HepG2 (cell line): Measurements from ENCODE around the gene TRIM2. TPM values are rescaled to one million over a fixed set of nuclear protein-coding genes. Genes with fewer than 3 reads are reported as not detected.

Source experiments
- ATAC-seq: fragments of 200-7000 bp; cut with Tn5 transposase; 3 replicates; pipeline ENCODE4 v1.9.1; 2020; ENCODE audit warnings: mild to moderate bottlenecking, moderate library complexity
- BruUV-seq: library from RNA; stranded (reverse); fragments of 400-500 nt; replicated peaks from 2 replicates; lab custom pipeline; 2021; lab: Mats Ljungman, UMichigan
- CTCF ChIA-PET: fragments of 300-600 bp; formaldehyde crosslinking; extraction: SDS; loops from one replicate; lab custom pipeline; 2021; ENCODE audit warnings: low total read pairs, inconsistent platforms, low intra/inter-chr PET ratio; lab: Yijun Ruan, JAX
- POLR2A ChIA-PET: fragments of 350-600 bp; sonication (Branson Sonifier 250); formaldehyde crosslinking; loops from one replicate; lab custom pipeline; 2020; ENCODE audit warnings: antibody characterized with exemption, inconsistent platforms; lab: Yijun Ruan, JAX
- DNase-seq: peaks from one replicate; pipeline ENCODE4 v3.0.0-alpha.2; 2015; ENCODE audit warnings: low spot score
- FAIRE-seq: peaks from 3 replicates; lab custom pipeline; 2011; peaks lifted over from hg19 to GRCh38; lab: Jason Lieb, UNC
- H2AFZ ChIP-seq: one replicate; pipeline ENCODE4 v1.6.1; 2011; ENCODE audit warnings: low read length, inconsistent platforms
- H3K27ac ChIP-seq: fragments of 300-600 bp; 3 replicates; pipeline ENCODE4 v1.8.0; 2011; ENCODE audit warnings: mixed run types, mild to moderate bottlenecking, mixed read lengths, low read length, inconsistent platforms; ENCODE audit not compliant: insufficient read depth; ENCODE audit errors: extremely low read length
- H3K27me3 ChIP-seq, 2 experiments: fragments of 200-600 bp in 1 of 2; 2 replicates in 1 of 2; 3 replicates in 1 of 2; pipeline versions ENCODE4 v1.6.0 to v1.8.0; 2011; ENCODE audit warnings: low read length in 2 of 2, mild to moderate bottlenecking in 2 of 2, moderate library complexity in 2 of 2, inconsistent platforms in 1 of 2; ENCODE audit not compliant: insufficient read depth in 2 of 2, control insufficient read depth in 1 of 2
- H3K36me3 ChIP-seq, 2 experiments: fragments of 200-600 bp in 1 of 2; replicated peaks in 1 of 2; 2 replicates in 1 of 2; 3 replicates in 1 of 2; pipeline versions ENCODE4 v1.5.1 to v1.8.0; 2011; ENCODE audit warnings: low read length in 2 of 2, inconsistent platforms in 1 of 2; ENCODE audit not compliant: insufficient read depth in 2 of 2, control insufficient read depth in 1 of 2
- H3K4me1 ChIP-seq: 2 replicates; pipeline ENCODE4 v1.5.1; 2012; ENCODE audit warnings: low read length, inconsistent platforms; ENCODE audit not compliant: insufficient read depth
- H3K4me2 ChIP-seq: 2 replicates; pipeline ENCODE4 v1.6.0; 2011; ENCODE audit warnings: low read depth, low read length, inconsistent platforms
- H3K4me3 ChIP-seq, 3 experiments: fragments of 200-600 bp in 1 of 3; sonication (generic), shearing (Covaris generic) in 1 of 3; replicated peaks in 1 of 3; 2 replicates each; pipeline ENCODE4 v1.5.1; 2011 to 2016; ENCODE audit warnings: low read length in 3 of 3, inconsistent platforms in 2 of 3, low read depth in 2 of 3, mild to moderate bottlenecking in 2 of 3, control low read depth in 1 of 3, mixed read lengths in 1 of 3; ENCODE audit not compliant: insufficient read depth in 1 of 3
- H3K79me2 ChIP-seq: one replicate; pipeline ENCODE4 v1.6.1; 2011; ENCODE audit warnings: low read length, inconsistent platforms; ENCODE audit not compliant: insufficient read depth
- H3K9ac ChIP-seq: 2 replicates; pipeline ENCODE4 v1.6.0; 2011; ENCODE audit warnings: mild to moderate bottlenecking, low read depth, low read length, inconsistent platforms; ENCODE audit not compliant: insufficient read depth
- H3K9me3 ChIP-seq: 2 replicates; pipeline ENCODE4 v1.5.1; 2012; ENCODE audit warnings: mild to moderate bottlenecking, low read length
- H4K20me1 ChIP-seq: 2 replicates; pipeline ENCODE4 v1.6.0; 2011; ENCODE audit warnings: inconsistent platforms, mild to moderate bottlenecking, low read length, moderate library complexity; ENCODE audit not compliant: insufficient read depth
- FUBP1 ChIP-seq: sonication (generic); formaldehyde crosslinking; IDR thresholded peaks from 2 replicates; pipeline ENCODE4 v1.5.1; 2020; ENCODE audit warnings: missing genetic modification reagents, mild to moderate bottlenecking, borderline replicate concordance
- KLF16 ChIP-seq, 2 experiments: sonication (generic) in 1 of 2; formaldehyde crosslinking in 1 of 2; IDR thresholded peaks; 2 replicates each; pipeline versions ENCODE4 v1.6.1 to v1.8.0; 2016 to 2023; ENCODE audit warnings: missing genetic modification reagents in 2 of 2, missing compliant biosample characterization in 1 of 2
- NKX3-1 ChIP-seq: sonication (generic); formaldehyde crosslinking; IDR thresholded peaks from 2 replicates; pipeline ENCODE4 v1.5.0; 2020; ENCODE audit warnings: missing genetic modification reagents
- ONECUT2 ChIP-seq: sonication (generic); formaldehyde crosslinking; IDR thresholded peaks from 2 replicates; pipeline ENCODE4 v1.4.0; 2020; ENCODE audit warnings: missing genetic modification reagents
- RCOR2 ChIP-seq: IDR thresholded peaks from 2 replicates; pipeline ENCODE4 v1.6.1; 2016; ENCODE audit warnings: missing biosample characterization, missing genetic modification reagents
- WGBS: methylation state at CpG from one replicate; pipeline ENCODE4 v1.1.6; 2017; ENCODE audit warnings: low lambda C conversion rate; 5-methylcytosine and 5-hydroxymethylcytosine counted together
- in situ Hi-C: cut with HindIII; loops from 2 replicates; pipeline ENCODE4 v1.10.0; 2017; ENCODE audit warnings: low pct_unique_long_range_greater_than_20kb; ENCODE audit not compliant: extremely low pct_ligation_motif_present
- intact Hi-C: fragments of 100-400 bp; cut with micrococcal nuclease; formaldehyde crosslinking; loops from one replicate; pipeline ENCODE4 v1.10.0; 2022; ENCODE audit not compliant: unreplicated experiment
- polyA plus RNA-seq, 8 experiments: library from polyadenylated mRNA; depleted of rRNA in 3 of 8; stranded (reverse) in 7 of 8; unstranded in 1 of 8; fragments of >200 nt; fragmentation: Illumina TruSeq in 4 of 8; extraction: Trizol in 4 of 8; gene quantifications; 2 replicates each; pipeline versions ENCODE4 v1.2.1 to v1.2.3, GENCODE V29; 2011 to 2016; ENCODE audit warnings: low read depth in 4 of 8, missing spikeins in 1 of 8, mixed read lengths in 1 of 8; ENCODE audit not compliant: insufficient read depth in 1 of 8
- total RNA-seq, 5 experiments: library from RNA; depleted of rRNA; stranded (reverse); fragments of >200 nt; fragmentation: Illumina TruSeq; extraction: Trizol; gene quantifications; 2 replicates each; pipeline ENCODE4 v1.2.3, GENCODE V29; 2016; ENCODE audit warnings: low read depth in 1 of 5
- TF ChIP-seq, protein P1 (sequence below): sonication (generic); formaldehyde crosslinking; IDR thresholded peaks from 2 replicates; pipeline ENCODE4 v1.5.0; 2020; ENCODE audit warnings: mild to moderate bottlenecking, missing genetic modification reagents, borderline replicate concordance
- TF ChIP-seq, protein P2 (sequence below): sonication (generic); formaldehyde crosslinking; IDR thresholded peaks from 2 replicates; pipeline ENCODE4 v1.4.0; 2020; ENCODE audit warnings: missing genetic modification reagents

Gene TRIM2
- total and polyA plus RNA-seq, 2 of the 13 experiments (the other 11 are each of a cell fraction or from before 2014, with no cell fraction given), result 2.1 to 4.2 TPM

DNA sequence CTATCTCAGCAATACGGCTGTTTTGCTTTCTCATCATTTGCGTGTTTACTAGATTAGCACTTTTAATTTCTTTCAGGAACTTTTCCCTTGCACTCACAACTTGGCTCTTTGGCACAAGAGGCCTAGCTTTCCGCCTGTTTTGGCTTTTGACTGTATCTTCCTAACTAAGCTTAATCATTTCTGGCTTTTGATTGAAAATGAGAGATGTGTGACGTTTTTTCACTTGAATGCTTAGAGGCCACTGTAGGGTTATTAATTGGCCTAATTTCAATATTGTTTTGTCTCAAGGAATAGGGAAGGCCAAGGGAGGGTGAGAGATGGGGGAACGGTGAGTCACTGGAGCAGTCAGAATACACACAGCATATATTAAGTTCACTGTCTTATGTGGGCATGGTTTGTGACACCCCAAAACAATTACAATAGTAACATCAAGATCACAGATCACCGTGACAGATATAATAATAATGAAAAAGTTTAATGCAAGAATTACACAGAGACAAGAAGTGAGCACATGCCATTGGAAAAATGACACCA, 167.5 kb downstream of the TRIM2 start (continued):
- TF ChIP-seq, protein P1, sequence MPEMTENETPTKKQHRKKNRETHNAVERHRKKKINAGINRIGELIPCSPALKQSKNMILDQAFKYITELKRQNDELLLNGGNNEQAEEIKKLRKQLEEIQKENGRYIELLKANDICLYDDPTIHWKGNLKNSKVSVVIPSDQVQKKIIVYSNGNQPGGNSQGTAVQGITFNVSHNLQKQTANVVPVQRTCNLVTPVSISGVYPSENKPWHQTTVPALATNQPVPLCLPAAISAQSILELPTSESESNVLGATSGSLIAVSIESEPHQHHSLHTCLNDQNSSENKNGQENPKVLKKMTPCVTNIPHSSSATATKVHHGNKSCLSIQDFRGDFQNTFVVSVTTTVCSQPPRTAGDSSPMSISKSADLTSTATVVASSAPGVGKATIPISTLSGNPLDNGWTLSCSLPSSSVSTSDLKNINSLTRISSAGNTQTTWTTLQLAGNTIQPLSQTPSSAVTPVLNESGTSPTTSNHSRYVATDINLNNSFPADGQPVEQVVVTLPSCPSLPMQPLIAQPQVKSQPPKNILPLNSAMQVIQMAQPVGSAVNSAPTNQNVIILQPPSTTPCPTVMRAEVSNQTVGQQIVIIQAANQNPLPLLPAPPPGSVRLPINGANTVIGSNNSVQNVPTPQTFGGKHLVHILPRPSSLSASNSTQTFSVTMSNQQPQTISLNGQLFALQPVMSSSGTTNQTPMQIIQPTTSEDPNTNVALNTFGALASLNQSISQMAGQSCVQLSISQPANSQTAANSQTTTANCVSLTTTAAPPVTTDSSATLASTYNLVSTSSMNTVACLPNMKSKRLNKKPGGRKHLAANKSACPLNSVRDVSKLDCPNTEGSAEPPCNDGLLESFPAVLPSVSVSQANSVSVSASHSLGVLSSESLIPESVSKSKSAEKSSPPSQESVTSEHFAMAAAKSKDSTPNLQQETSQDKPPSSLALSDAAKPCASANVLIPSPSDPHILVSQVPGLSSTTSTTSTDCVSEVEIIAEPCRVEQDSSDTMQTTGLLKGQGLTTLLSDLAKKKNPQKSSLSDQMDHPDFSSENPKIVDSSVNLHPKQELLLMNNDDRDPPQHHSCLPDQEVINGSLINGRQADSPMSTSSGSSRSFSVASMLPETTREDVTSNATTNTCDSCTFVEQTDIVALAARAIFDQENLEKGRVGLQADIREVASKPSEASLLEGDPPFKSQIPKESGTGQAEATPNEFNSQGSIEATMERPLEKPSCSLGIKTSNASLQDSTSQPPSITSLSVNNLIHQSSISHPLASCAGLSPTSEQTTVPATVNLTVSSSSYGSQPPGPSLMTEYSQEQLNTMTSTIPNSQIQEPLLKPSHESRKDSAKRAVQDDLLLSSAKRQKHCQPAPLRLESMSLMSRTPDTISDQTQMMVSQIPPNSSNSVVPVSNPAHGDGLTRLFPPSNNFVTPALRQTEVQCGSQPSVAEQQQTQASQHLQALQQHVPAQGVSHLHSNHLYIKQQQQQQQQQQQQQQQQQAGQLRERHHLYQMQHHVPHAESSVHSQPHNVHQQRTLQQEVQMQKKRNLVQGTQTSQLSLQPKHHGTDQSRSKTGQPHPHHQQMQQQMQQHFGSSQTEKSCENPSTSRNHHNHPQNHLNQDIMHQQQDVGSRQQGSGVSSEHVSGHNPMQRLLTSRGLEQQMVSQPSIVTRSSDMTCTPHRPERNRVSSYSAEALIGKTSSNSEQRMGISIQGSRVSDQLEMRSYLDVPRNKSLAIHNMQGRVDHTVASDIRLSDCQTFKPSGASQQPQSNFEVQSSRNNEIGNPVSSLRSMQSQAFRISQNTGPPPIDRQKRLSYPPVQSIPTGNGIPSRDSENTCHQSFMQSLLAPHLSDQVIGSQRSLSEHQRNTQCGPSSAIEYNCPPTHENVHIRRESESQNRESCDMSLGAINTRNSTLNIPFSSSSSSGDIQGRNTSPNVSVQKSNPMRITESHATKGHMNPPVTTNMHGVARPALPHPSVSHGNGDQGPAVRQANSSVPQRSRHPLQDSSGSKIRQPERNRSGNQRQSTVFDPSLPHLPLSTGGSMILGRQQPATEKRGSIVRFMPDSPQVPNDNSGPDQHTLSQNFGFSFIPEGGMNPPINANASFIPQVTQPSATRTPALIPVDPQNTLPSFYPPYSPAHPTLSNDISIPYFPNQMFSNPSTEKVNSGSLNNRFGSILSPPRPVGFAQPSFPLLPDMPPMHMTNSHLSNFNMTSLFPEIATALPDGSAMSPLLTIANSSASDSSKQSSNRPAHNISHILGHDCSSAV, result no peak

DNA sequence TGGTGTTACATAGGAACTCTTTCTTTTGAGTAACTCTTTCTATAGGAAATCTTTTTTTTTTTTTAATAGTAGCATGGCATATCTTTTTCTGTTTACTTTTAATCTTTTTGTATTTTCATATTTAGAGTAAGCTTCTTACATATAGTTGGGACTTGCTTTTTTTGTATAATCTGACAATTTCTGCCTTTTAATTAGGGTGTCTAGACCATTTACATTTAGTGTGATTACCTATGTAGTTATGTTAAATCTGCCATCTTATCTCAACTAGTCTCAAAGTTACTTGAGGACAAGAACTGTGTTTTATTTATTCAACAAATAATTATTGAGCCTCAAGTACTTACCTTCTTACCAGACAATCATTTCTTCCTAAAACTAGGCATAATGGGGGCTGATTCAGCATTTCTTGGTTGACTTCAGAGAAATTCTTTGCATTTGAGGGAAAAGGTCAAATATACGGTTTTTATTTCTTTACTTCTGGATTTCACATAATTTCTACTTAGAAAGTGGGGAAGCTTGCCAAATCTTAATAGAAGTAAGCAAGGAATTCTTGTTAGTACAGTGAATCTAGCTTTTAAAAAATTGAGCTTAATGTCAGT, 168.8 kb downstream of the TRIM2 start:
- DNase-seq, result no peak
- CTCF ChIA-PET, result no interaction called here
- TF ChIP-seq ONECUT2 (CRISPR knock-in tag) (no peak), KLF16 (CRISPR knock-in tag; IDR thresholded peaks at IDR 0.05) (no peak), RCOR2 (CRISPR knock-in tag) (no peak), FUBP1 (CRISPR knock-in tag) (no peak), NKX3-1 (no peak)
- TF ChIP-seq, protein P2, sequence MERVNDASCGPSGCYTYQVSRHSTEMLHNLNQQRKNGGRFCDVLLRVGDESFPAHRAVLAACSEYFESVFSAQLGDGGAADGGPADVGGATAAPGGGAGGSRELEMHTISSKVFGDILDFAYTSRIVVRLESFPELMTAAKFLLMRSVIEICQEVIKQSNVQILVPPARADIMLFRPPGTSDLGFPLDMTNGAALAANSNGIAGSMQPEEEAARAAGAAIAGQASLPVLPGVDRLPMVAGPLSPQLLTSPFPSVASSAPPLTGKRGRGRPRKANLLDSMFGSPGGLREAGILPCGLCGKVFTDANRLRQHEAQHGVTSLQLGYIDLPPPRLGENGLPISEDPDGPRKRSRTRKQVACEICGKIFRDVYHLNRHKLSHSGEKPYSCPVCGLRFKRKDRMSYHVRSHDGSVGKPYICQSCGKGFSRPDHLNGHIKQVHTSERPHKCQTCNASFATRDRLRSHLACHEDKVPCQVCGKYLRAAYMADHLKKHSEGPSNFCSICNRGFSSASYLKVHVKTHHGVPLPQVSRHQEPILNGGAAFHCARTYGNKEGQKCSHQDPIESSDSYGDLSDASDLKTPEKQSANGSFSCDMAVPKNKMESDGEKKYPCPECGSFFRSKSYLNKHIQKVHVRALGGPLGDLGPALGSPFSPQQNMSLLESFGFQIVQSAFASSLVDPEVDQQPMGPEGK, result no peak

More for the DNA sequence above, 168.8 kb downstream of the TRIM2 start:
- intact Hi-C loops, result no loop called here
- H3K4me2 ChIP-seq, result no peak overlapping the region
- H3K9me3 ChIP-seq, result no peaks in the 10 kb centered on the region
- H2AFZ ChIP-seq, result no peak overlapping the region
- FAIRE-seq (no peak), ATAC-seq (no peak)
- no peak overlapping the region for H3K27ac ChIP-seq
- BruUV-seq, result no TSS peak
- no peak overlapping the region for H3K4me3 ChIP-seq
- peaks cover 8% of the 10 kb centered on the region; the same call in 1 of the 2 replicates for H3K4me1 ChIP-seq
- no peak overlapping the region for H3K9ac ChIP-seq
- H3K36me3 ChIP-seq, result peaks cover 1 to 8% of the 10 kb centered on the region in 2 experiments; a peak in 3 of 5 replicates
- H3K27me3 ChIP-seq, result no peaks in the 10 kb centered on the region
- in situ Hi-C loops, result no loop called here
- H3K79me2 ChIP-seq, result no peaks in the 10 kb centered on the region
- 100% methylated on average over 1 of the region's 1 CpG for WGBS
- no peaks in the 10 kb centered on the region for H4K20me1 ChIP-seq
- POLR2A ChIA-PET, result no interaction called here
